Measurements from ENCODE around the gene RBBP8. TPM values are rescaled to one million over a fixed set of nuclear protein-coding genes. Genes with fewer than 3 reads are reported as not detected.

RBBP8 gene
- total RNA-seq, 6 experiments from 2014 or later: 13.9 to 27.0 (median 25.2) TPM

- H3K4me3 Mint-ChIP-seq: no peak overlapping the region
- no peaks in the 10 kb centered on the region for H3K36me3 Mint-ChIP-seq (ENCODE audit: low read depth)
- DNase-seq: no peak
- peaks cover 5% of the 10 kb centered on the region; the same call in 1 of the 2 replicates for H3K27me3 Mint-ChIP-seq (ENCODE audit: insufficient read depth)
- TF ChIP-seq CTCF (IDR thresholded peaks at IDR 0.05): no peak
- H3K9me3 Mint-ChIP-seq: no peaks in the 10 kb centered on the region
- H3K27ac Mint-ChIP-seq: no peak overlapping the region
- peaks cover 46% of the 10 kb centered on the region for H3K4me1 Mint-ChIP-seq (ENCODE audit: low read depth)
Measured at GRCh38 chr18:23054553-23054952, 121.4 kb downstream of the RBBP8 start.

- Mint-ChIP-seq H3K9me3 (no peaks in the 10 kb centered on the region), H3K4me3 (no peak overlapping the region), H3K27me3 (ENCODE audit: insufficient read depth) (peaks cover 5% of the 10 kb centered on the region; the same call in 1 of the 2 replicates), H3K36me3 (ENCODE audit: low read depth) (no peaks in the 10 kb centered on the region), H3K27ac (no peak overlapping the region), H3K4me1 (ENCODE audit: low read depth) (peaks cover 43% of the 10 kb centered on the region)
- no peak for TF ChIP-seq CTCF (IDR thresholded peaks at IDR 0.05)
- DNase-seq: no peak
Measured at GRCh38 chr18:23056315-23056714, 123.2 kb downstream of the RBBP8 start.

GRCh38 chr18:23057096-23057495 is 124.0 kb downstream of the RBBP8 start:
- H3K27me3 Mint-ChIP-seq (ENCODE audit: insufficient read depth): peaks cover 5% of the 10 kb centered on the region; the same call in 1 of the 2 replicates

GRCh38 chr18:23058746-23059415 is 125.8 kb downstream of the RBBP8 start:
- DNase-seq: peak; percentile 5
- peaks cover 9% of the 10 kb centered on the region for H3K36me3 Mint-ChIP-seq (ENCODE audit: low read depth)
- TF ChIP-seq CTCF (IDR thresholded peaks at IDR 0.05): no peak
- H3K4me1 Mint-ChIP-seq (ENCODE audit: low read depth): peaks cover 43% of the 10 kb centered on the region
- peaks cover 5% of the 10 kb centered on the region; the same call in 1 of the 2 replicates for H3K27me3 Mint-ChIP-seq (ENCODE audit: insufficient read depth)
- peaks cover 5% of the 10 kb centered on the region; the same call in 1 of the 2 replicates for H3K9me3 Mint-ChIP-seq
- H3K4me3 Mint-ChIP-seq: peak overlapping the region; percentile 49
- H3K27ac Mint-ChIP-seq: peak overlapping the region; percentile 80

More at GRCh38 chr18:23057096-23057495, 124.0 kb downstream of the RBBP8 start:
- Mint-ChIP-seq H3K36me3 (ENCODE audit: low read depth) (no peaks in the 10 kb centered on the region), H3K4me1 (ENCODE audit: low read depth) (peaks cover 43% of the 10 kb centered on the region), H3K27ac (no peak overlapping the region), H3K4me3 (no peak overlapping the region), H3K9me3 (no peaks in the 10 kb centered on the region)
- TF ChIP-seq CTCF (IDR thresholded peaks at IDR 0.05): no peak
- DNase-seq: no peak

GRCh38 chr18:23059541-23060465 is 126.7 kb downstream of the RBBP8 start:
- Mint-ChIP-seq H3K4me3 (0 out of 2 replicates have a peak overlapping the region, but pooled peaks have one; percentile 3), H3K36me3 (ENCODE audit: low read depth) (peaks cover 9% of the 10 kb centered on the region), H3K27me3 (ENCODE audit: insufficient read depth) (peaks cover 5% of the 10 kb centered on the region; the same call in 1 of the 2 replicates), H3K27ac (peak overlapping the region; percentile 80), H3K4me1 (ENCODE audit: low read depth) (peaks cover 40% of the 10 kb centered on the region), H3K9me3 (peaks cover 5% of the 10 kb centered on the region; the same call in 1 of the 2 replicates)
- peak; percentile 8 for DNase-seq
- TF ChIP-seq CTCF (IDR thresholded peaks at IDR 0.05): no peak
